Testis (tissue), 2 donors: ENCODE data around the gene SSU72.

Source experiments
- CTCF ChIP-seq, 3 experiments: fragments of 450-650 bp in 2 of 3; fragments of 200-600 bp in 1 of 3; sonication (generic) in 1 of 3; IDR thresholded peaks; one replicate each; pipeline ENCODE4 v1.5.1; 2016 to 2019; ENCODE audit warnings: antibody characterized with exemption in 3 of 3, mild to moderate bottlenecking in 2 of 3, moderate library complexity in 1 of 3
- POLR2A ChIP-seq: fragments of 450-650 bp; IDR thresholded peaks from one replicate; pipeline ENCODE4 v1.6.1; 2017; ENCODE audit warnings: antibody characterized with exemption, mild to moderate bottlenecking, moderate library complexity

GRCh38 chr1:1616045-1616790 is 41.6 kb upstream of the SSU72 start:
- TF ChIP-seq CTCF (IDR thresholded peaks at IDR 0.05) = no peak
- no peak for TF ChIP-seq POLR2A
